Astrocyte of the cerebellum (primary cell): Measurements from ENCODE around the gene PLA2G4D.

ENCODE experiments used
- DNase-seq: peaks from one replicate; pipeline ENCODE4 v3.0.0-alpha.2; 2011; ENCODE audit warnings: low read depth
- H3K4me3 ChIP-seq: 2 replicates; pipeline ENCODE4 v1.5.1; 2011; ENCODE audit warnings: mild to moderate bottlenecking, low read depth, low read length, moderate library complexity
- CTCF ChIP-seq: IDR thresholded peaks from 2 replicates; pipeline ENCODE4 v1.5.1; 2012; ENCODE audit warnings: low read length, low read depth, moderate library complexity, mild to moderate bottlenecking; ENCODE audit errors: missing control alignments
- in situ Hi-C: cut with HindIII; loops from 2 replicates; pipeline ENCODE4 v1.10.0; 2017; ENCODE audit warnings: low sequenced_read_pairs

PLA2G4D gene

GRCh38 chr15:42070279-42070975 lies 23.9 kb downstream of the PLA2G4D start:
- DNase-seq = no peak
- in situ Hi-C loops = no loop called here
- no peak overlapping the region for H3K4me3 ChIP-seq

GRCh38 chr15:42069496-42070278 lies 24.7 kb downstream of the PLA2G4D start:
- in situ Hi-C loops = no loop called here
- H3K4me3 ChIP-seq = no peak overlapping the region
- no peak for DNase-seq
- no peak for TF ChIP-seq CTCF

More at GRCh38 chr15:42070279-42070975, 23.9 kb downstream of the PLA2G4D start:
- TF ChIP-seq CTCF = no peak

- TF ChIP-seq CTCF = no peak
- no peak for DNase-seq
- H3K4me3 ChIP-seq = no peak overlapping the region
- in situ Hi-C loops = no loop called here
Observed at GRCh38 chr15:42069025-42069424, 25.3 kb downstream of the PLA2G4D start.

- TF ChIP-seq CTCF = no peak
- no peak for DNase-seq
- H3K4me3 ChIP-seq = no peak overlapping the region
- in situ Hi-C loops = no loop called here
Observed at GRCh38 chr15:42068601-42069000, 25.8 kb downstream of the PLA2G4D start.

GRCh38 chr15:42066764-42067415 lies 27.5 kb downstream of the PLA2G4D start:
- no peak for TF ChIP-seq CTCF
- in situ Hi-C loops = no loop called here
- no peak for DNase-seq

GRCh38 chr15:42065468-42065867 lies 28.9 kb downstream of the PLA2G4D start:
- H3K4me3 ChIP-seq = no peak overlapping the region
- TF ChIP-seq CTCF = no peak
- no peak for DNase-seq
- in situ Hi-C loops = no loop called here

More at GRCh38 chr15:42066764-42067415, 27.5 kb downstream of the PLA2G4D start:
- H3K4me3 ChIP-seq = no peak overlapping the region
